Upper lobe of right lung (tissue), 1 donor: ENCODE measurements around the gene PAGE2. TPM values are rescaled to one million over a fixed set of nuclear protein-coding genes. Genes with fewer than 3 reads are reported as not detected.
"Not testable (repeated sequence)": the region's sequence is repeated elsewhere in the genome, so short reads cannot be mapped to it uniquely, and the experiment has no call there.

Source experiments
- ATAC-seq: fragments of 200-7000 bp; cut with Tn5 transposase; one replicate; pipeline ENCODE4 v1.9.1; 2020; ENCODE audit warnings: mild to moderate bottlenecking, moderate library complexity
- DNase-seq: peaks from one replicate; pipeline ENCODE4 v3.0.0-alpha.2; 2020
- H3K27ac ChIP-seq: fragments of 200-600 bp; one replicate; pipeline ENCODE4 v1.8.0; 2022
- H3K27me3 ChIP-seq: fragments of 200-600 bp; one replicate; pipeline ENCODE4 v1.8.0; 2022; ENCODE audit warnings: mild to moderate bottlenecking
- H3K36me3 ChIP-seq: fragments of 200-600 bp; one replicate; pipeline ENCODE4 v1.8.0; 2022
- H3K4me1 ChIP-seq: fragments of 200-600 bp; one replicate; pipeline ENCODE4 v1.8.0; 2022
- H3K4me3 ChIP-seq: fragments of 200-600 bp; one replicate; pipeline ENCODE4 v1.8.0; 2022; ENCODE audit warnings: mild to moderate bottlenecking
- H3K9me3 ChIP-seq: fragments of 200-600 bp; one replicate; pipeline ENCODE4 v1.8.0; 2022
- CTCF ChIP-seq: fragments of 200-600 bp; IDR thresholded peaks from one replicate; pipeline ENCODE4 v1.8.0; 2022; ENCODE audit warnings: antibody characterized with exemption
- intact Hi-C: fragments of 100-400 bp; cut with DNase I; formaldehyde crosslinking; loops from one replicate; pipeline ENCODE4 v1.11.0; 2022
- total RNA-seq: library from RNA; stranded (reverse); fragmentation: NEBNext Ultra II Directional; extraction: Animal tissue kit (Norgen Biotek cat#: 25700); gene quantifications from one replicate; pipeline ENCODE4 v1.2.1, GENCODE V29; 2021
- donor health status: DM: no; HTN: yes; CAD: no; lungs with severe emphysema.

Gene PAGE2
- total RNA-seq, 1 donor from 2014 or later: not detected

- intact Hi-C loops: no loop called here
- Histone ChIP-seq H3K4me3 (no peak overlapping the region), H3K9me3 (no peaks in the 10 kb centered on the region), H3K36me3 (no peaks in the 10 kb centered on the region), H3K27me3 (no peaks in the 10 kb centered on the region), H3K27ac (no peak overlapping the region), H3K4me1 (no peaks in the 10 kb centered on the region)
- DNase-seq (no peak), ATAC-seq (no peak)
- no peak for TF ChIP-seq CTCF
Measured at GRCh38 chrX:55132416-55132815, 43.6 kb downstream of the PAGE2 start.

GRCh38 chrX:55135171-55135570 is 46.4 kb downstream of the PAGE2 start:
- no peaks in the 10 kb centered on the region for H3K36me3 ChIP-seq
- DNase-seq (no peak), ATAC-seq (peak; percentile 62)
- no peak overlapping the region for H3K27ac ChIP-seq
- intact Hi-C loops: no loop called here
- no peak overlapping the region for H3K4me3 ChIP-seq
- H3K9me3 ChIP-seq: no peaks in the 10 kb centered on the region
- H3K27me3 ChIP-seq: no peaks in the 10 kb centered on the region
- H3K4me1 ChIP-seq: no peaks in the 10 kb centered on the region
- peak; percentile 57 for TF ChIP-seq CTCF

GRCh38 chrX:55140800-55141199 is 52.0 kb downstream of the PAGE2 start:
- H3K9me3 ChIP-seq, H3K27ac ChIP-seq, H3K4me1 ChIP-seq, intact Hi-C loops, DNase-seq, H3K4me3 ChIP-seq, H3K36me3 ChIP-seq, H3K27me3 ChIP-seq, ATAC-seq: not testable (repeated sequence)

Other genes with a start within 250 kb of the PAGE2 start
- 2.7 TPM for gene TRO, start 168.2 kb upstream of the PAGE2 start, total RNA-seq
- not detected for gene PFKFB1, start 94.8 kb upstream of the PAGE2 start, total RNA-seq
- gene APEX2, start 88.7 kb upstream of the PAGE2 start, total RNA-seq: 10.5 TPM
- 0.78 TPM for gene ALAS2, start 58.0 kb upstream of the PAGE2 start, total RNA-seq
- not detected for gene PAGE2B, start 14.0 kb upstream of the PAGE2 start, total RNA-seq
- gene PAGE5, start 131.3 kb downstream of the PAGE2 start, total RNA-seq: not detected
- gene PAGE3, start 175.9 kb downstream of the PAGE2 start, total RNA-seq: not detected